HG03159 (cell line): ENCODE data around the gene HBG1.
A peak's percentile ranks its signal among the peaks of the same experiment; 100 is the strongest.
"Not testable (repeated sequence)": the region's sequence is repeated elsewhere in the genome, so short reads cannot be mapped to it uniquely, and the experiment has no call there.

ENCODE experiments used
- ATAC-seq: cut with Tn5 transposase; IDR thresholded peaks from one replicate; pipeline ENCODE4 v1.9.1; 2021; ENCODE audit warnings: mild to moderate bottlenecking, moderate library complexity; ENCODE audit not compliant: unreplicated experiment

HBG1 gene

DNA sequence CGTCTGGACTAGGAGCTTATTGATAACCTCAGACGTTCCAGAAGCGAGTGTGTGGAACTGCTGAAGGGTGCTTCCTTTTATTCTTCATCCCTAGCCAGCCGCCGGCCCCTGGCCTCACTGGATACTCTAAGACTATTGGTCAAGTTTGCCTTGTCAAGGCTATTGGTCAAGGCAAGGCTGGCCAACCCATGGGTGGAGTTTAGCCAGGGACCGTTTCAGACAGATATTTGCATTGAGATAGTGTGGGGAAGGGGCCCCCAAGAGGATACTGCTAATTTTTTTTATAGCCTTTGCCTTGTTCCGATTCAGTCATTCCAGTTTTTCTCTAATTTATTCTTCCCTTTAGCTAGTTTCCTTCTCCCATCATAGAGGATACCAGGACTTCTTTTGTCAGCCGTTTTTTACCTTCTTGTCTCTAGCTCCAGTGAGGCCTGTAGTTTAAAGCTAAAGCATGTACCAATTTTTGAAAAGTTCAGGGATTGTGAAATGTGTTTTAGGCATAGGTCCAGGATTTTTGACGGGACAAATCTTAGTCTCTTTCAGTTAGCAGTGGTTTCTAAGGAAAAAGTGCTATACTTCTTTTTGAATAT is at the start of gene HBG1:
Gene HBG1, minus strand, starts transcription at position 51 of the 590 bp plus-strand sequence. CDS start 53 bp downstream, outside the sequence.
- ATAC-seq, result not testable (repeated sequence)

DNA sequence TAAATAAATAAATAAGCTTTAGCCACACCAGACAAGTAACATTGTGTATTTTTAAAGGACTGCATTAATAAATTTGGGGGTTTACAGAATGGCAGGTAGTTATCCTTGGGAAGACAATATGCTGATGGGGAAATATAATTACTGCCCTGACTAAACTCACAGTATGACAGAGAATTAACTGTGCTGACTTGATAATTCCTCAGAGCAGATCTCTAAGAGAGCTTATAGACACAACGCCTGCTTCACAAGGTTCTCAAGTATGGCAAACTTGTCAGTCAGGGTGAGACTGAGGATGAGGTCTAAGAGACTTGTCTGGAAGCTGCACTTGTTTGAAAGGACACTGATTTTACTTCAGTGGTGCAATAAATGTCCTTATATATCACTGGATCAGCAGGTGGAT is 48.8 kb upstream of the HBG1 start:
- ATAC-seq, result no peak

GRCh38 chr11:5297721-5298323 is 48.2 kb upstream of the HBG1 start:
- no peak for ATAC-seq

- ATAC-seq, result not testable (repeated sequence)
Observed at GRCh38 chr11:5294342-5294995, 44.8 kb upstream of the HBG1 start.

- no peak for ATAC-seq
Observed at GRCh38 chr11:5293028-5293427, 43.4 kb upstream of the HBG1 start.

DNA sequence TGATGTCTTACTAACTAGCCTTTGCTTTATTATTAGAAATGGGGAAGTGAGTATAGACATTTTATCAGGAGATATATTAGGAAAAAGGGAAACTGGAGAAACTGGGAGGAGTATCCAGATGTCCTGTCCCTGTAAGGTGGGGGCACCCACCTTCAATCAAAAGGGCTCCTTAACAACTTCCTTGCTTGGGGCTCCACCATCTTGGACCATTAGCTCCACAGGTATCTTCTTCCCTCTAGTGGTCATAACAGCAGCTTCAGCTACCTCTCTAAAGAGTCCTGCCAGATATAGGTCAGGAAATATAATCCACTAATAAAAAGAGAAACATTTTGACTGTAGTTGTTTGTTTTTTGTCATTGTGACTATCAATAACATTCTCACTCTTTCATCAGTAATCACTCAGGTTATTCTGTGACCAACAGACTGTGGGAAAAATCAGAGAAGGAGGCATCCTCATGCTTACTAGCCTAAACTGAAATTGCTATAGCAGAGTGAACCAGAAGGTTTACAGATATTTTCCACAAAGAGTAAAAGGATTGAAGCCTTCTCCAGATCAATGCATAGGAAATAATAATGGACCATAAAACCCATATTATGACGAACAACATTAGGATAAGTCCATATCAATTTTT is 41.7 kb upstream of the HBG1 start:
- peak; percentile 97 for ATAC-seq

- ATAC-seq, result no peak
Observed at GRCh38 chr11:5290106-5290505, 40.4 kb upstream of the HBG1 start.

- ATAC-seq, result no peak
Observed at GRCh38 chr11:5289696-5290095, 40.0 kb upstream of the HBG1 start.

GRCh38 chr11:5288906-5289550 is 39.4 kb upstream of the HBG1 start:
- no peak for ATAC-seq

DNA sequence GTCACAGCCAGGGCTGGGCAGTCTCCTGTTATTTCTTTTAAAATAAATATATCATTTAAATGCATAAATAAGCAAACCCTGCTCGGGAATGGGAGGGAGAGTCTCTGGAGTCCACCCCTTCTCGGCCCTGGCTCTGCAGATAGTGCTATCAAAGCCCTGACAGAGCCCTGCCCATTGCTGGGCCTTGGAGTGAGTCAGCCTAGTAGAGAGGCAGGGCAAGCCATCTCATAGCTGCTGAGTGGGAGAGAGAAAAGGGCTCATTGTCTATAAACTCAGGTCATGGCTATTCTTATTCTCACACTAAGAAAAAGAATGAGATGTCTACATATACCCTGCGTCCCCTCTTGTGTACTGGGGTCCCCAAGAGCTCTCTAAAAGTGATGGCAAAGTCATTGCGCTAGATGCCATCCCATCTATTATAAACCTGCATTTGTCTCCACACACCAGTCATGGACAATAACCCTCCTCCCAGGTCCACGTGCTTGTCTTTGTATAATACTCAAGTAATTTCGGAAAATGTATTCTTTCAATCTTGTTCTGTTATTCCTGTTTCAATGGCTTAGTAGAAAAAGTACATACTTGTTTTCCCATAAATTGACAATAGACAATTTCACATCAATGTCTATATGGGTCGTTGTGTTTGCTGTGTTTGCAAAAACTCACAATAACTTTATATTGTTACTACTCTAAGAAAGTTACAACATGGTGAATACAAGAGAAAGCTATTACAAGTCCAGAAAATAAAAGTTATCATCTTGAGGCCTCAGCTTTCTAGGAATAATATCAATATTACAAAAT is 38.6 kb upstream of the HBG1 start:
- no peak for ATAC-seq

- no peak for ATAC-seq
Observed at GRCh38 chr11:5286901-5287300, 37.2 kb upstream of the HBG1 start.

DNA sequence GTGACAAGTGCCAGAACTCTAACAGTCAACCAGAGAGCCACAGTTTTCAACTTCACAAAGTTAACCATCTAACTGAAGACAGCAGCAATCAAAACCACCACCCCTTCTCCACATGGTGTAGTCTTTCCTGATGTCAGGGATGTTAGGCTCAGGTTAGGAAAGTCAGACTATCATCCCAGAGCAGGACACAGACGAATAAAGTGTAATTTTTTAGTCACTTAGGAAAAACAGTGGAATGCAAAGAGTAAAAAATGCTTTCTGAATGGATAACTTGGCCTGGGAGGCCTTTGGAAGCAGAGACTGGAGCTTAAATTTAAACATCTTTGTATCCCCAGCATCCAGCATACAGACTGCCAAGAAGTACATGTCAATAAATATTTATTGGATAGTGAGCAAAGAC is 36.7 kb upstream of the HBG1 start:
- ATAC-seq, result no peak

DNA sequence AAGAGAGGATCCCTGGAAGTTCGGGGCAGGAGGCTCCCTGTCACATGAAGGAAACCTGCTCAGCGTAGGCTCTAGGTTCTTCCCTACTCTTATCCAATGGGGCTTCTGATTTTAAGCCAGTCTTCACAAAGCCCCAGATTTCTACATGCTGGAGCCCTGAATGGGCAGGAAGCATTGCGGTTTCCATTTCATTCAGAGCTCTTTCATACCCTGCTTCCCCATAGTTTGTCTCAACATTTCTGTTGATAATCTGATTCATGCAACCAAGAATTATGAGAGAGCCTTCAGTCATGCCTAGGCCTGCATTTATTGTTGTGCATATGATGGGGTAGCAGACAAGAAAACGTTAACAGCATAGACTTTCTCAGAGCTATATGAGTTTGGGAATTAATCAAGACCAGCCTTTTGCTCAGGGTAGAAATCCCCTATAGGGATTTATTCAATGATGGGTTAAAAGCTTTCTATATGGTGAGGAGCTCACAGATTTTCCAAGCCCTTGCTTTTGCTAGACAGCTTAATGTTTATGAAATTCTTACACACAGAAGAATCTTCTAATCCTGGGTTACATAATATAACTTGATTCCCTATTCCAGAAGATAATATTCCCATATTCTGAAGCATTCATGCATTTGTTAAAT is 36.2 kb upstream of the HBG1 start:
- ATAC-seq, result no peak

DNA sequence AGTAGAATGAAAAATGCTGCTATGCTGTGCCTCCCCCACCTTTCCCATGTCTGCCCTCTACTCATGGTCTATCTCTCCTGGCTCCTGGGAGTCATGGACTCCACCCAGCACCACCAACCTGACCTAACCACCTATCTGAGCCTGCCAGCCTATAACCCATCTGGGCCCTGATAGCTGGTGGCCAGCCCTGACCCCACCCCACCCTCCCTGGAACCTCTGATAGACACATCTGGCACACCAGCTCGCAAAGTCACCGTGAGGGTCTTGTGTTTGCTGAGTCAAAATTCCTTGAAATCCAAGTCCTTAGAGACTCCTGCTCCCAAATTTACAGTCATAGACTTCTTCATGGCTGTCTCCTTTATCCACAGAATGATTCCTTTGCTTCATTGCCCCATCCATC is 35.0 kb upstream of the HBG1 start:
- no peak for ATAC-seq

GRCh38 chr11:5283882-5284281 is 34.2 kb upstream of the HBG1 start:
- ATAC-seq, result no peak

- ATAC-seq, result no peak
Observed at GRCh38 chr11:5283086-5283485, 33.4 kb upstream of the HBG1 start.

DNA sequence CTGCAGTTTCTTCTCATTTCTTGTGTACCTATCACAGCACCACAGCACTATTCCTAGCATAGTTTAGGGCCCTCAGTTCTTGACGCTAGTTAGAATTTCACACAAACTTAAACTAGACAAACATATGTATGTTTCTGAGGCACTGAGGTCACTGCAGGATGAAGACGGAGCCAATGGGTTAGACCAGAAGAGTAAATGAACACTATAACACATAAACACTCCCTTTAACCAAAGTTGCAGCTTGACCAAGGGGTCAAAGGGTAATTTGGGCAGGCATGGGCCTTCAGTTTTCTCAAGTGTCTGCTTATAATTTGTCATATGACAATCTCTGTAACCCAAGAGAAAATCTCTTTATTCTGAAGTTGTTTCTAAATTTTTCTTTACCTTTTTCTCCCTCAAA is 33.0 kb upstream of the HBG1 start:
- ATAC-seq, result no peak

- no peak for ATAC-seq
Observed at GRCh38 chr11:5281596-5281995, 31.9 kb upstream of the HBG1 start.

DNA sequence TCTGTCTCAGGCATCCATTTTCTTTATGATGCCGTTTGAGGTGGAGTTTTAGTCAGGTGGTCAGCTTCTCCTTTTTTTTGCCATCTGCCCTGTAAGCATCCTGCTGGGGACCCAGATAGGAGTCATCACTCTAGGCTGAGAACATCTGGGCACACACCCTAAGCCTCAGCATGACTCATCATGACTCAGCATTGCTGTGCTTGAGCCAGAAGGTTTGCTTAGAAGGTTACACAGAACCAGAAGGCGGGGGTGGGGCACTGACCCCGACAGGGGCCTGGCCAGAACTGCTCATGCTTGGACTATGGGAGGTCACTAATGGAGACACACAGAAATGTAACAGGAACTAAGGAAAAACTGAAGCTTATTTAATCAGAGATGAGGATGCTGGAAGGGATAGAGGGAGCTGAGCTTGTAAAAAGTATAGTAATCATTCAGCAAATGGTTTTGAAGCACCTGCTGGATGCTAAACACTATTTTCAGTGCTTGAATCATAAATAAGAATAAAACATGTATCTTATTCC is 31.0 kb upstream of the HBG1 start:
- peak; percentile 93 for ATAC-seq

DNA sequence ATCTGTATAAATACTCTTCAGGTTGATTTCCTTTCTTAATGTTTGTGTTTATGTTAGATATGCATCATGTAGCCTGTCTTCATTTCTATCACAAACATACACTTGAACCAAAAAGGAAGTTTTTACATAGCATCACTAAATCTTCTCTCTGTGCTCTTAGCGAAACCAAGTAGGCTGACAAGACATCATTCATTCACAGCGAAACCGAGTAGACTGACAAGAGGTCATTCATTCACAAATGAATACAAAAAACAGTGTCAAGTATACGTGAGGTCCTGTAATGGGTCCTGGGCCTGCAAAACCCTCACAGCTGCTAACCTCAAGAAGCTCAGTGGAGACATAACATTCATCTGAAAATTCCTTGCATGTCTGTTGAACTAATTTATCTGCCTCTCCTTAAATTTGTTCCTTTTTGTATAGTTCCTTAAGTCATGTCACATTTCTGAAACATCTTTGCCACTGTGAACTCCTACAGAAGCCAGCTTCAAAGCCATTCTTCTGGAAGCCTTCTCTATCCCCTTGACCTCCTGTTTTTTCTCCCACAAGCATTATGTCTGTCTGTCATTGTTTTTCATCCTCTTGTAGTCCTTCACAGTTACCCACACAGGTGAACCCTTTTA is 29.9 kb upstream of the HBG1 start:
- ATAC-seq, result no peak
